K562 (cell line): ENCODE data around the gene OCIAD1. TPM values are rescaled to one million over a fixed set of nuclear protein-coding genes. Genes with fewer than 3 reads are reported as not detected.
A peak's percentile ranks its signal among the peaks of the same experiment; 100 is the strongest.

Experiments
- ATAC-seq: fragments of 200-7000 bp; cut with Tn5 transposase; 3 replicates; pipeline ENCODE4 v1.9.1; 2020; ENCODE audit warnings: moderate library complexity
- BruUV-seq: library from RNA; stranded (reverse); fragments of 400-500 nt; replicated peaks from 2 replicates; lab custom pipeline; 2021; lab: Mats Ljungman, UMichigan
- CTCF ChIA-PET: fragments of 300-600 bp; formaldehyde crosslinking; extraction: SDS; loops from one replicate; lab custom pipeline; 2021; ENCODE audit warnings: low intra/inter-chr PET ratio; lab: Yijun Ruan, JAX
- POLR2A ChIA-PET: fragments of 300-600, 350-650 bp; sonication (Branson Sonifier 250); formaldehyde crosslinking; extraction: SDS; loops from one replicate; lab custom pipeline; 2021; ENCODE audit warnings: antibody characterized with exemption, inconsistent platforms; lab: Yijun Ruan, JAX
- DNase-seq, 4 experiments: peaks; one replicate each; pipeline versions ENCODE4 v3.0.0 to v3.0.0-alpha.2; 2011 to 2018; ENCODE audit warnings: low spot score in 3 of 4, mixed read lengths in 3 of 4; ENCODE audit errors: extremely low read depth in 1 of 4
- FAIRE-seq: peaks from 2 replicates; lab custom pipeline; 2011; peaks lifted over from hg19 to GRCh38; lab: Jason Lieb, UNC
- H2AFZ ChIP-seq: 2 replicates; pipeline ENCODE4 v1.6.0; 2011; ENCODE audit warnings: low read depth, low read length, control low read depth, inconsistent platforms
- H3K27ac ChIP-seq: fragments of 200-600 bp; 3 replicates; pipeline ENCODE4 v1.8.0; 2011; ENCODE audit warnings: low read depth, mild to moderate bottlenecking, control low read depth, inconsistent platforms, low read length, moderate library complexity, mixed read lengths; ENCODE audit errors: extremely low read depth
- H3K27me3 ChIP-seq, 2 experiments: fragments of 300-600 bp in 1 of 2; 2 replicates in 1 of 2; 3 replicates in 1 of 2; pipeline versions ENCODE4 v1.6.0 to v1.8.0; 2011; ENCODE audit warnings: inconsistent platforms in 2 of 2, low read length in 2 of 2, mild to moderate bottlenecking in 1 of 2, mixed read lengths in 1 of 2, moderate library complexity in 1 of 2; ENCODE audit not compliant: control insufficient read depth in 2 of 2, insufficient read depth in 2 of 2
- H3K36me3 ChIP-seq: fragments of 300-600 bp; 3 replicates; pipeline ENCODE4 v1.8.0; 2011; ENCODE audit warnings: mild to moderate bottlenecking, low read length, inconsistent platforms; ENCODE audit not compliant: control insufficient read depth, insufficient read depth
- H3K4me1 ChIP-seq, 2 experiments: fragments of 200-600 bp in 1 of 2; replicated peaks in 1 of 2; 2 replicates in 1 of 2; 3 replicates in 1 of 2; pipeline versions ENCODE4 v1.5.1 to v1.8.0; 2011; ENCODE audit warnings: inconsistent platforms in 2 of 2, low read length in 2 of 2, mild to moderate bottlenecking in 1 of 2, mixed read lengths in 1 of 2, moderate library complexity in 1 of 2; ENCODE audit not compliant: control insufficient read depth in 2 of 2, insufficient read depth in 2 of 2
- H3K4me2 ChIP-seq: 2 replicates; pipeline ENCODE4 v1.6.1; 2011; ENCODE audit warnings: low read length, control low read depth, inconsistent platforms, mixed read lengths; ENCODE audit not compliant: insufficient read depth
- H3K4me3 ChIP-seq: fragments of 200-600 bp; sonication (generic), shearing (Covaris generic); 2 replicates; pipeline ENCODE4 v1.5.1; 2016; ENCODE audit warnings: control low read depth, inconsistent platforms
- H3K79me2 ChIP-seq: fragments of 200-600 bp; 3 replicates; pipeline ENCODE4 v1.8.0; 2011; ENCODE audit warnings: low read length, inconsistent platforms; ENCODE audit not compliant: control insufficient read depth, insufficient read depth
- H3K9ac ChIP-seq, 2 experiments: 2 replicates each; pipeline versions ENCODE4 v1.6.0 to v1.6.1; 2011; ENCODE audit warnings: low read depth in 2 of 2, low read length in 2 of 2, control low read depth in 1 of 2, inconsistent platforms in 1 of 2, mild to moderate bottlenecking in 1 of 2, mixed read lengths in 1 of 2; ENCODE audit not compliant: insufficient read depth in 1 of 2
- H3K9me1 ChIP-seq: one replicate; pipeline ENCODE4 v1.6.0; 2011; ENCODE audit warnings: inconsistent platforms, mild to moderate bottlenecking, low read length, moderate library complexity; ENCODE audit not compliant: control insufficient read depth, insufficient read depth
- H3K9me3 ChIP-seq: replicated peaks from 2 replicates; pipeline ENCODE4 v1.5.1; 2011; ENCODE audit warnings: low read depth, low read length, inconsistent platforms; ENCODE audit not compliant: control insufficient read depth, insufficient read depth
- H4K20me1 ChIP-seq: replicated peaks from 2 replicates; pipeline ENCODE4 v1.6.1; 2011; ENCODE audit warnings: low read length, inconsistent platforms, mixed read lengths; ENCODE audit not compliant: control insufficient read depth, insufficient read depth
- ARID3A ChIP-seq: IDR thresholded peaks from 2 replicates; pipeline ENCODE4 v1.6.1; 2012; ENCODE audit warnings: low read depth, low read length, improper control_type of control experiment, borderline replicate concordance
- BMI1 ChIP-seq: fragments of 150-350 bp; IDR thresholded peaks from 2 replicates; pipeline ENCODE4 v1.6.1; 2014; ENCODE audit warnings: low read length
- CEBPG ChIP-seq, 3 experiments: fragments of 200-800 bp in 1 of 3; sonication (Bioruptor generic) in 1 of 3; sonication (generic) in 1 of 3; formaldehyde crosslinking in 1 of 3; IDR thresholded peaks in 2 of 3; conservative IDR thresholded peaks in 1 of 3; 2 replicates each; pipeline versions ENCODE4 v1.6.1 to v1.8.0; 2016 to 2022; ENCODE audit warnings: missing compliant biosample characterization in 2 of 3, missing genetic modification characterization in 2 of 3, mild to moderate bottlenecking in 1 of 3, missing genetic modification reagents in 1 of 3
- DACH1 ChIP-seq: fragments of 450-650 bp; IDR thresholded peaks from 2 replicates; pipeline ENCODE4 v1.6.1; 2018; ENCODE audit not compliant: partially characterized antibody
- LARP7 ChIP-seq: fragments of 450-650 bp; IDR thresholded peaks from 2 replicates; pipeline ENCODE4 v1.6.1; 2016
- MTA1 ChIP-seq: fragments of 450-650 bp; IDR thresholded peaks from 2 replicates; pipeline ENCODE4 v1.6.1; 2017; ENCODE audit warnings: borderline replicate concordance
- NFIX ChIP-seq: fragments of 250-450 bp; sonication (Bioruptor Pico); IDR thresholded peaks from 2 replicates; pipeline ENCODE4 v1.4.0; 2020; ENCODE audit warnings: low read depth, mild to moderate bottlenecking, moderate library complexity
- NRF1 ChIP-seq, 2 experiments: fragments of 450-650 bp; IDR thresholded peaks in 1 of 2; conservative IDR thresholded peaks in 1 of 2; 2 replicates each; pipeline ENCODE4 v1.6.1; 2014; ENCODE audit warnings: mild to moderate bottlenecking in 2 of 2
- TRIM25 ChIP-seq: fragments of 450-650 bp; IDR thresholded peaks from 2 replicates; pipeline ENCODE4 v1.7.0; 2016; ENCODE audit warnings: borderline replicate concordance
- USF2 ChIP-seq: sonication (generic); formaldehyde crosslinking; IDR thresholded peaks from 2 replicates; pipeline ENCODE4 v1.5.0; 2020; ENCODE audit warnings: missing genetic modification reagents
- ZNF764 ChIP-seq: fragments of 250-450 bp; sonication (Bioruptor Pico); IDR thresholded peaks from 2 replicates; pipeline ENCODE4 v1.4.0; 2020; ENCODE audit warnings: low read depth, mild to moderate bottlenecking, moderate library complexity
- WGBS: fragments of 100-300 bp; shearing (Covaris generic); methylation state at CpG from one replicate; pipeline ENCODE4 v1.1.6; 2016; ENCODE audit warnings: low coverage, mixed read lengths; ENCODE audit not compliant: insufficient coverage; ENCODE audit errors: missing lambda C conversion rate; 5-methylcytosine and 5-hydroxymethylcytosine counted together
- in situ Hi-C: fragments of 300-500 bp; cut with MboI; formaldehyde crosslinking; loops from 4 replicates; pipeline ENCODE4 v1.15.0; 2018; ENCODE audit warnings: inconsistent platforms, mixed read lengths
- intact Hi-C: fragments of 100-400 bp; cut with micrococcal nuclease; formaldehyde crosslinking; loops from 2 replicates; pipeline ENCODE4 v1.14.2; 2022
- polyA plus RNA-seq, 8 experiments: library from polyadenylated mRNA; depleted of rRNA in 4 of 8; stranded (reverse) in 5 of 8; unstranded in 3 of 8; fragments of >200 nt; fragmentation: Nextera tagmentation in 2 of 8; fragmentation: Illumina TruSeq in 1 of 8; extraction: Ambion mirVana in 2 of 8; extraction: Trizol in 1 of 8; gene quantifications; 2 replicates each; pipeline versions ENCODE4 v1.2.1 to v1.2.3, GENCODE V29; 2011 to 2014; ENCODE audit warnings: inconsistent platforms in 1 of 8, missing spikeins in 1 of 8
- total RNA-seq, 7 experiments: library from RNA; depleted of rRNA in 6 of 7; stranded (reverse); fragments of >200 nt in 6 of 7; fragmentation: Illumina TruSeq in 2 of 7; extraction: Trizol in 2 of 7; gene quantifications; 2 replicates each; pipeline versions ENCODE4 v1.2.1 to v1.2.3, GENCODE V29; 2011 to 2021; ENCODE audit warnings: low replicate concordance in 1 of 7

OCIAD1 gene
- total and polyA plus RNA-seq, 9 of the 15 experiments (the other 6 are each of a cell fraction or from before 2014, with no cell fraction given) = 99.0 to 358 (median 196) TPM

- peak overlapping the region; percentile 96 for H3K4me2 ChIP-seq
Measured at GRCh38 chr4:48832571-48832970, 1.7 kb downstream of the OCIAD1 start.

More at GRCh38 chr4:48832571-48832970, 1.7 kb downstream of the OCIAD1 start:
- no peaks in the 10 kb centered on the region for H3K27me3 ChIP-seq
- CTCF ChIA-PET = no interaction called here
- no peaks in the 10 kb centered on the region for H3K9me1 ChIP-seq
- peak overlapping the region; percentile 36 to 95 for H3K9ac ChIP-seq
- DNase-seq (peak in 1 of 4 experiments; percentile 27), ATAC-seq (no peak), FAIRE-seq (no peak)
- intact Hi-C loops = loop anchor here (5.0 kb wide), 2 partner anchors 65 to 105 kb away; no protein-coding TSS in a partner anchor
- 0 out of 2 replicates have a peak, but pooled peaks cover 3% of the 10 kb centered on the region for H3K9me3 ChIP-seq
- BruUV-seq = no TSS peak
- no peaks in the 10 kb centered on the region for H4K20me1 ChIP-seq
- peaks cover 6% of the 10 kb centered on the region in 2 experiments; a peak in 3 of 5 replicates for H3K4me1 ChIP-seq
- TF ChIP-seq CEBPG (CRISPR knock-in tag; IDR thresholded peaks at IDR 0.05) (no peak), CEBPG (tag; conservative IDR thresholded peaks at IDR 0.05 in 1 of 2, IDR thresholded peaks at IDR 0.05 in 1 of 2) (no peak), DACH1 (no peak), ARID3A (0 out of 2 replicates have a peak, but pooled peaks have one; percentile 30), NRF1 (conservative IDR thresholded peaks at IDR 0.05 in 1 of 2, IDR thresholded peaks at IDR 0.05 in 1 of 2) (0 out of 4 replicates have a peak, but pooled peaks of 1 of the 2 experiments have one; percentile 29), LARP7 (no peak), TRIM25 (no peak), BMI1 (no peak), NFIX (CRISPR knock-in tag) (no peak), MTA1 (no peak), USF2 (CRISPR knock-in tag) (no peak), ZNF764 (CRISPR knock-in tag) (no peak)
- POLR2A ChIA-PET = no interaction called here
- H3K27ac ChIP-seq = peak overlapping the region; percentile 94
- H3K36me3 ChIP-seq = peaks cover 51% of the 10 kb centered on the region
- in situ Hi-C loops = no loop called here
- 23% methylated on average over 5 of the region's 5 CpGs for WGBS
- H2AFZ ChIP-seq = no peak overlapping the region
- peaks cover 58% of the 10 kb centered on the region for H3K79me2 ChIP-seq
- peak overlapping the region; percentile 74 for H3K4me3 ChIP-seq
